Heart left ventricle (tissue), 16 donors: ENCODE results near the gene SCAF1. TPM values are rescaled to one million over a fixed set of nuclear protein-coding genes. Genes with fewer than 3 reads are reported as not detected.
A peak's percentile ranks its signal among the peaks of the same experiment; 100 is the strongest.

Experiments used
- ATAC-seq, 4 donors: fragments of 200-7000 bp; cut with Tn5 transposase; one replicate each; pipeline ENCODE4 v1.9.1; 2020 to 2022; ENCODE audit warnings: moderate library complexity in 4 of 4, mild to moderate bottlenecking in 3 of 4, moderate number of reproducible peaks in 1 of 4
- DNase-seq, 5 donors: peaks; one replicate each; pipeline ENCODE4 v3.0.0-alpha.2; 2020
- H3K27ac ChIP-seq, 12 donors: fragments of 200-600 bp; sonication (generic) in 4 of 12; one replicate each; pipeline versions ENCODE4 v1.5.0 to v1.8.0; 2016 to 2022; ENCODE audit warnings: mild to moderate bottlenecking in 2 of 12
- H3K27me3 ChIP-seq, 9 donors: fragments of 200-600 bp; sonication (generic) in 2 of 9; one replicate each; pipeline versions ENCODE4 v1.5.1 to v1.8.0; 2016 to 2022; ENCODE audit warnings: mild to moderate bottlenecking in 3 of 9
- H3K36me3 ChIP-seq, 9 donors: fragments of 200-600 bp; sonication (generic) in 2 of 9; one replicate each; pipeline versions ENCODE4 v1.5.0 to v1.8.0; 2018 to 2022; ENCODE audit warnings: mild to moderate bottlenecking in 2 of 9
- H3K4me1 ChIP-seq, 12 donors: fragments of 200-600 bp; sonication (generic) in 4 of 12; one replicate each; pipeline versions ENCODE4 v1.5.0 to v1.8.0; 2016 to 2022; ENCODE audit warnings: mild to moderate bottlenecking in 3 of 12
- H3K4me3 ChIP-seq, 12 donors: fragments of 200-600 bp; sonication (generic) in 4 of 12; one replicate each; pipeline versions ENCODE4 v1.5.0 to v1.8.0; 2017 to 2022; ENCODE audit warnings: mild to moderate bottlenecking in 9 of 12, moderate library complexity in 4 of 12
- H3K9me3 ChIP-seq, 12 donors: fragments of 200-600 bp; sonication (generic) in 4 of 12; one replicate each; pipeline versions ENCODE4 v1.5.0 to v1.8.0; 2016 to 2022; ENCODE audit warnings: mild to moderate bottlenecking in 1 of 12
- POLR2A ChIP-seq, 2 donors: fragments of 450-650 bp; IDR thresholded peaks; one replicate each; pipeline ENCODE4 v1.6.1; 2017; ENCODE audit warnings: antibody characterized with exemption in 2 of 2, mild to moderate bottlenecking in 2 of 2, moderate library complexity in 2 of 2
- WGBS, 4 donors: extraction: QIAGEN DNeasy Blood & Tissue Kit in 2 of 4; methylation state at CpG; one replicate each; pipeline versions ENCODE4 v1.1.5 to v1.1.7; 2013 to 2018; 5-methylcytosine and 5-hydroxymethylcytosine counted together
- intact Hi-C, 10 donors: fragments of 100-400 bp; cut with DNase I; formaldehyde crosslinking; loops; one replicate each; pipeline versions ENCODE4 v1.11.1 to v1.14.2; 2022
- polyA plus RNA-seq, 2 donors: library from polyadenylated mRNA; stranded (reverse); fragments of 200-250 nt; gene quantifications; one replicate each; pipeline ENCODE4 v1.2.3, GENCODE V29; 2013
- total RNA-seq, 9 donors: library from RNA; depleted of rRNA in 2 of 9; stranded (reverse); fragments of >200 nt in 2 of 9; fragmentation: NEBNext Ultra II Directional in 3 of 9; extraction: Animal tissue kit (Norgen Biotek cat#: 25700) in 3 of 9; gene quantifications; one replicate each; pipeline versions ENCODE4 v1.1.0 to v1.2.4, GENCODE V29; 2016 to 2023
- TF ChIP-seq, protein P1 (sequence below), 12 donors: fragments of 200-600 bp; sonication (generic) in 4 of 12; IDR thresholded peaks; one replicate each; pipeline versions ENCODE4 v1.5.0 to v1.8.0; 2018 to 2022; ENCODE audit warnings: antibody characterized with exemption in 12 of 12, mild to moderate bottlenecking in 5 of 12
- donor health status: ischemic (EF 13 %, LVEDD 7.1; RV severe dilation, severe dysfunction).
- donor health status: healthy with polysubstance abuse.
- donor health status: DM: no; HTN: yes; CAD: no.
- donor health status: DM: no; HTN: no; CAD: no.
- donor health status: ischemic (EF 25% LVEDD 6.9; RV normal size, moderate dysfunction).
- donor health status: ischemic (EF 25% LVEDD 5.7; RV mildly dilated, moderate dysfunction).
- donor health status: healthy.
- donor health status: DM: yes; HTN: yes; CAD: no.
- donor health status: ischemic (EF 35%, LVEDD 5.7; RV mildly dilated, moderate dysfunction).
- donor health status: nonischemic (EF 11% LVEDD 7.7; RV severe dilation, severe dysfunction).
- donor health status: DM: yes; HTN: yes; CAD: no.
- donor health status: PGD.
- donor health status: ischemic (EF 29% LVEDD 5.4; RV normal size, mild dysfunction).
- donor health status: nonischemic (EF 23%, LVEDD 6.1; RV moderate dilation, normal function).

Gene SCAF1
- total and polyA plus RNA-seq, 11 donors = 24.5 to 52.8 (median 44.0) TPM

- 84 to 95% (median 91%) methylated on average over 8 of the region's 8 CpGs for WGBS, 4 donors
These were observed 40.3 kb downstream of the SCAF1 start for GRCh38 chr19:49682274-49682673.

DNA sequence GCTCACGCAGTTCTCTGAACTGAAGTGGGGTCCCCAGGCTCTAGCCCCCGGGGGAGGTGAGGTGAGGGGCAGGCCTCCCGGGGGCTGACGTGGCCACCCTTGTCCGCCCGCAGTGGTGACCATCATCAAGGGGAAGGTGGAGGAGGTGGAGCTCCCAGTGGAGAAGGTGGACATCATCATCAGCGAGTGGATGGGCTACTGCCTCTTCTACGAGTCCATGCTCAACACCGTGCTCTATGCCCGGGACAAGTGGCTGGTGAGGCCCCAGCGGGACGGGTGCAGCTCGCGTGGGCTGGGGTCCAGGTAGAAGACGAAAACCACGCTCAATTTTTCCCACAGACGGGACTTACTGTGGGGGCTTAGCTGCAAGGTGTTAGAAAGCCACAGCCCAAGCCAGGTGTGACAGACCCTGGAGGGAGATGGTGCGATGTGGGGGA is 41.8 kb downstream of the SCAF1 start:
- WGBS, 4 donors = 88 to 96% (median 93%) methylated on average over 18 of the region's 18 CpGs
- Histone ChIP-seq H3K9me3 (no peaks in the 10 kb centered on the region), H3K4me3 (no peak overlapping the region), H3K4me1 (peaks cover 0 to 64% (median 31%) of the 10 kb centered on the region in 12 donors), H3K27me3 (no peaks in the 10 kb centered on the region), H3K36me3 (peaks cover 0 to 67% (median 60%) of the 10 kb centered on the region in 9 donors), H3K27ac (no peak overlapping the region)
- intact Hi-C loops = loop anchor here in 1 of 10 donors (10.0 kb wide), 1 partner anchor 289 kb away; no protein-coding TSS in a partner anchor
- TF ChIP-seq, protein P1, sequence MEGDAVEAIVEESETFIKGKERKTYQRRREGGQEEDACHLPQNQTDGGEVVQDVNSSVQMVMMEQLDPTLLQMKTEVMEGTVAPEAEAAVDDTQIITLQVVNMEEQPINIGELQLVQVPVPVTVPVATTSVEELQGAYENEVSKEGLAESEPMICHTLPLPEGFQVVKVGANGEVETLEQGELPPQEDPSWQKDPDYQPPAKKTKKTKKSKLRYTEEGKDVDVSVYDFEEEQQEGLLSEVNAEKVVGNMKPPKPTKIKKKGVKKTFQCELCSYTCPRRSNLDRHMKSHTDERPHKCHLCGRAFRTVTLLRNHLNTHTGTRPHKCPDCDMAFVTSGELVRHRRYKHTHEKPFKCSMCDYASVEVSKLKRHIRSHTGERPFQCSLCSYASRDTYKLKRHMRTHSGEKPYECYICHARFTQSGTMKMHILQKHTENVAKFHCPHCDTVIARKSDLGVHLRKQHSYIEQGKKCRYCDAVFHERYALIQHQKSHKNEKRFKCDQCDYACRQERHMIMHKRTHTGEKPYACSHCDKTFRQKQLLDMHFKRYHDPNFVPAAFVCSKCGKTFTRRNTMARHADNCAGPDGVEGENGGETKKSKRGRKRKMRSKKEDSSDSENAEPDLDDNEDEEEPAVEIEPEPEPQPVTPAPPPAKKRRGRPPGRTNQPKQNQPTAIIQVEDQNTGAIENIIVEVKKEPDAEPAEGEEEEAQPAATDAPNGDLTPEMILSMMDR (IDR thresholded peaks at IDR 0.05) = no peak
- no peak for TF ChIP-seq POLR2A (IDR thresholded peaks at IDR 0.05)
- no peak for DNase-seq
- no peak for ATAC-seq

More at GRCh38 chr19:49682274-49682673, 40.3 kb downstream of the SCAF1 start:
- H3K4me1 ChIP-seq = peaks cover 0 to 61% (median 36%) of the 10 kb centered on the region in 12 donors
- H3K27me3 ChIP-seq = no peaks in the 10 kb centered on the region
- no peak overlapping the region for H3K27ac ChIP-seq
- intact Hi-C loops = loop anchor here in 1 of 10 donors (10.0 kb wide), 1 partner anchor 287 kb away; no protein-coding TSS in a partner anchor
- H3K9me3 ChIP-seq = no peaks in the 10 kb centered on the region
- peaks cover 0 to 64% (median 59%) of the 10 kb centered on the region in 9 donors for H3K36me3 ChIP-seq
- DNase-seq (no peak), ATAC-seq (no peak)
- H3K4me3 ChIP-seq = no peak overlapping the region
- no peak for TF ChIP-seq POLR2A (IDR thresholded peaks at IDR 0.05)
- TF ChIP-seq, protein P1 (IDR thresholded peaks at IDR 0.05) = no peak

- intact Hi-C loops = loop anchor here in 1 of 10 donors (10.0 kb wide), 1 partner anchor 290 kb away; no protein-coding TSS in a partner anchor
- no peak overlapping the region for H3K4me3 ChIP-seq
- no peak for TF ChIP-seq POLR2A (IDR thresholded peaks at IDR 0.05)
- TF ChIP-seq, protein P1 (IDR thresholded peaks at IDR 0.05) = peak in 10 of 12 donors; percentile 15 to 47 (median 30)
- ATAC-seq (peak in 1 of 4 donors; percentile 0), DNase-seq (no peak)
- H3K4me1 ChIP-seq = peaks cover 0 to 64% (median 29%) of the 10 kb centered on the region in 12 donors
- peaks cover 0 to 4% (median 0%) of the 10 kb centered on the region in 9 donors for H3K27me3 ChIP-seq
- H3K9me3 ChIP-seq = no peaks in the 10 kb centered on the region
- peaks cover 0 to 67% (median 60%) of the 10 kb centered on the region in 9 donors for H3K36me3 ChIP-seq
- 81 to 86% (median 84%) methylated on average over 13 to 35 of the region's 35 CpGs for WGBS, 4 donors
- H3K27ac ChIP-seq = peak overlapping the region in 1 of 12 donors; percentile 32
These were observed 42.4 kb downstream of the SCAF1 start for GRCh38 chr19:49684251-49684982.

DNA sequence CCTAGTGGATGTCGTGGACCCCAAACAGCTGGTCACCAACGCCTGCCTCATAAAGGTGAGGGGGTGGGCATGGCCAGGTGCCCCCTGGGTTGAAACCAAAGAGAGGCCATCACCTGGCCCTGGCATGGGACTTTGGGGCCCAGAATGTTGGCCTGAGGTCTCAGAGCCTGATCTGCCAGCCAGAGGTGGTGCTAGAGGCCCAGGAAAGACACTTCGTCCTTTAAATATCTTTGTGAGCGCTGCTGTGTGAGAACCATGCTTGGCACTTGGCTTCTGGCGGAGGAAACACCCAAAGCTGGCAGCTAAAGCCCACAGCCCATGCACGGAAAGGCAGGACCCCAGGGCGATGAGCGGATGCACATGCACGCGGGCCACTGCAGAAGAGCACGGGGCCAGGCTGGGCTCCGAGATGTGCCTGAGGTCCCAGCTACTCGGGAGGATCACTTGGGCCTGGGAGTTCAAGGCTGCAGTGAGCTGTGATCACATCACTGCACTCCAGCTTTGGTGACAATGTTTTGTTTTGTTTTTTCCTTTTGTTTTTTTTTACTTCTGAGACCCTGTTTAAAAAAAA is 43.1 kb downstream of the SCAF1 start:
- H3K4me1 ChIP-seq = peaks cover 0 to 64% (median 35%) of the 10 kb centered on the region in 12 donors
- intact Hi-C loops = loop anchor here in 2 of 10 donors (5.0 to 10.0 kb wide), 3 partner anchors 82 to 290 kb away; partner anchors contain the start of genes AKT1S1 (in 1 of the 2), AP2A1 (in 1 of the 2) and TBC1D17 (in 1 of the 2)
- ATAC-seq = no peak

More for the DNA sequence above, 43.1 kb downstream of the SCAF1 start:
- Histone ChIP-seq H3K36me3 (peaks cover 0 to 67% (median 60%) of the 10 kb centered on the region in 9 donors), H3K27me3 (peaks cover 0 to 11% (median 0%) of the 10 kb centered on the region in 9 donors), H3K27ac (peak overlapping the region in 2 of 12 donors; percentile 32 to 42), H3K9me3 (no peaks in the 10 kb centered on the region), H3K4me3 (no peak overlapping the region)
- 64 to 87% (median 71%) methylated on average over 8 to 13 of the region's 13 CpGs for WGBS, 4 donors
- no peak for TF ChIP-seq POLR2A (IDR thresholded peaks at IDR 0.05)
- TF ChIP-seq, protein P1 (IDR thresholded peaks at IDR 0.05) = no peak
- no peak for DNase-seq
